H1 (cell line): ENCODE results near the gene GREB1. TPM values are rescaled to one million over a fixed set of nuclear protein-coding genes. Genes with fewer than 3 reads are reported as not detected.

ENCODE experiments used
- CTCF ChIA-PET: fragments of 300-600 bp; sonication (Branson Sonifier 250); formaldehyde crosslinking; loops from one replicate; lab custom pipeline; 2021; ENCODE audit not compliant: partially characterized antibody; lab: Charles Lee
- POLR2A ChIA-PET: fragments of 300-600 bp; sonication (Branson Sonifier 250); formaldehyde crosslinking; loops from one replicate; lab custom pipeline; 2021; ENCODE audit warnings: inconsistent platforms; ENCODE audit not compliant: partially characterized antibody; lab: Charles Lee
- DNase-seq, 2 experiments: peaks; one replicate each; pipeline versions ENCODE4 v3.0.0 to v3.0.0-alpha.2; 2010 to 2022; ENCODE audit warnings: low spot score in 2 of 2, low read depth in 1 of 2, mixed read lengths in 1 of 2
- FAIRE-seq: peaks from 2 replicates; lab custom pipeline; 2011; peaks lifted over from hg19 to GRCh38; lab: Jason Lieb, UNC
- H2AFZ ChIP-seq: 2 replicates; pipeline ENCODE4 v1.8.1; 2012; ENCODE audit warnings: low read length, inconsistent platforms
- H2AK5ac ChIP-seq: 2 replicates; pipeline ENCODE4 v1.6.1; 2013; ENCODE audit warnings: low read depth, low read length
- H2BK120ac ChIP-seq: replicated peaks from 2 replicates; pipeline ENCODE3; 2013; ENCODE audit warnings: low read depth, low read length, inconsistent platforms
- H2BK12ac ChIP-seq: 2 replicates; pipeline ENCODE4 v1.6.1; 2013; ENCODE audit warnings: low read depth, low read length
- H2BK15ac ChIP-seq: 2 replicates; pipeline ENCODE4 v1.6.1; 2013; ENCODE audit warnings: low read length
- H2BK20ac ChIP-seq: 2 replicates; pipeline ENCODE4 v1.6.1; 2013; ENCODE audit warnings: low read length
- H2BK5ac ChIP-seq: 2 replicates; pipeline ENCODE4 v1.6.1; 2013; ENCODE audit warnings: low read depth, low read length
- H3K14ac ChIP-seq: 2 replicates; pipeline ENCODE4 v1.6.1; 2013; ENCODE audit warnings: inconsistent platforms; ENCODE audit not compliant: insufficient read length
- H3K18ac ChIP-seq: 2 replicates; pipeline ENCODE4 v1.6.1; 2013; ENCODE audit warnings: low read length; ENCODE audit errors: extremely low read depth
- H3K23ac ChIP-seq: 2 replicates; pipeline ENCODE4 v1.6.1; 2013; ENCODE audit warnings: inconsistent platforms; ENCODE audit not compliant: insufficient read length
- H3K23me2 ChIP-seq: 2 replicates; pipeline ENCODE4 v1.6.1; 2013; ENCODE audit warnings: low read depth, low read length
- H3K27ac ChIP-seq: 2 replicates; pipeline ENCODE4 v1.6.1; 2011; ENCODE audit warnings: low read depth, low read length, inconsistent platforms
- H3K27me3 ChIP-seq, 4 experiments: replicated peaks in 1 of 4; 1 replicate in 1 of 4; 2 replicates in 3 of 4; pipeline versions ENCODE4 v1.6.1 to v1.8.1; 2011 to 2013; ENCODE audit warnings: low read length in 3 of 4, mild to moderate bottlenecking in 3 of 4, inconsistent platforms in 2 of 4, mixed read lengths in 2 of 4, moderate library complexity in 1 of 4; ENCODE audit not compliant: control insufficient read depth in 3 of 4, insufficient read depth in 3 of 4; ENCODE audit errors: extremely low read depth in 1 of 4
- H3K36me3 ChIP-seq, 4 experiments: 2 replicates each; pipeline versions ENCODE4 v1.6.1 to v1.8.1; 2011 to 2013; ENCODE audit warnings: mild to moderate bottlenecking in 4 of 4, low read length in 3 of 4, moderate library complexity in 2 of 4, control low read depth in 1 of 4, inconsistent platforms in 1 of 4; ENCODE audit not compliant: insufficient read depth in 4 of 4, control insufficient read depth in 2 of 4
- H3K4ac ChIP-seq: replicated peaks from 2 replicates; pipeline ENCODE3; 2013; ENCODE audit warnings: low read length, low read depth, mixed read lengths, inconsistent platforms; ENCODE audit not compliant: insufficient read length
- H3K4me1 ChIP-seq, 4 experiments: replicated peaks in 1 of 4; 1 replicate in 1 of 4; 2 replicates in 3 of 4; pipeline versions ENCODE4 v1.6.1 to v1.8.1; 2011 to 2013; ENCODE audit warnings: low read length in 3 of 4, inconsistent platforms in 2 of 4, mixed read lengths in 1 of 4; ENCODE audit not compliant: insufficient read depth in 4 of 4, control insufficient read depth in 3 of 4
- H3K4me2 ChIP-seq, 2 experiments: 2 replicates each; pipeline versions ENCODE4 v1.6.1 to v1.8.1; 2011 to 2013; ENCODE audit warnings: low read depth in 2 of 2, low read length in 2 of 2, control low read depth in 1 of 2, inconsistent platforms in 1 of 2, mild to moderate bottlenecking in 1 of 2; ENCODE audit not compliant: insufficient read depth in 1 of 2
- H3K4me3 ChIP-seq, 4 experiments: fragments of 200-600, 300-600 bp in 1 of 4; sonication (generic), shearing (Covaris generic), sonication (Bioruptor Twin) in 1 of 4; 2 replicates each; pipeline versions ENCODE4 v1.5.1 to v1.8.1; 2011 to 2016; ENCODE audit warnings: low read length in 4 of 4, low read depth in 3 of 4, control low read depth in 2 of 4, inconsistent platforms in 2 of 4, mild to moderate bottlenecking in 2 of 4, mixed read lengths in 1 of 4, moderate library complexity in 1 of 4; ENCODE audit not compliant: insufficient read depth in 2 of 4; ENCODE audit errors: extremely low read depth in 1 of 4
- H3K56ac ChIP-seq: replicated peaks from 2 replicates; pipeline ENCODE3; 2013; ENCODE audit warnings: low read depth, mild to moderate bottlenecking, mixed read lengths, low read length, inconsistent platforms; ENCODE audit not compliant: insufficient read length
- H3K79me1 ChIP-seq: 2 replicates; pipeline ENCODE4 v1.6.1; 2013; ENCODE audit warnings: low read depth, low read length, control low read depth
- H3K79me2 ChIP-seq, 2 experiments: 2 replicates each; pipeline versions ENCODE4 v1.6.1 to v1.8.1; 2012 to 2013; ENCODE audit warnings: low read length in 2 of 2, mild to moderate bottlenecking in 2 of 2, inconsistent platforms in 1 of 2; ENCODE audit not compliant: insufficient read depth in 2 of 2, control insufficient read depth in 1 of 2
- H3K9ac ChIP-seq, 4 experiments: replicated peaks in 1 of 4; 1 replicate in 1 of 4; 2 replicates in 3 of 4; pipeline versions ENCODE4 v1.6.1 to v1.8.1; 2011 to 2013; ENCODE audit warnings: low read depth in 3 of 4, low read length in 3 of 4, control low read depth in 2 of 4, mild to moderate bottlenecking in 2 of 4, moderate library complexity in 2 of 4, inconsistent platforms in 1 of 4; ENCODE audit errors: extremely low read depth in 1 of 4
- H3K9me3 ChIP-seq, 2 experiments: 2 replicates each; pipeline versions ENCODE4 v1.6.1 to v1.8.1; 2012 to 2013; ENCODE audit warnings: mild to moderate bottlenecking in 2 of 2, moderate library complexity in 2 of 2, control low read depth in 1 of 2, inconsistent platforms in 1 of 2, low read depth in 1 of 2, low read length in 1 of 2, mixed read lengths in 1 of 2; ENCODE audit not compliant: insufficient read depth in 2 of 2
- H4K20me1 ChIP-seq, 2 experiments: replicated peaks in 1 of 2; 2 replicates each; pipeline versions ENCODE3 to v1.8.1; 2011 to 2013; ENCODE audit warnings: inconsistent platforms in 2 of 2, low read length in 2 of 2, mild to moderate bottlenecking in 1 of 2; ENCODE audit not compliant: insufficient read depth in 2 of 2, control insufficient read depth in 1 of 2
- H4K5ac ChIP-seq: 2 replicates; pipeline ENCODE4 v1.6.1; 2013; ENCODE audit warnings: low read length, low read depth, mixed read lengths, inconsistent platforms; ENCODE audit not compliant: insufficient read length
- H4K8ac ChIP-seq: 2 replicates; pipeline ENCODE4 v1.8.0; 2013; ENCODE audit warnings: mild to moderate bottlenecking, moderate library complexity, low read length, inconsistent platforms; ENCODE audit not compliant: insufficient read depth; ENCODE audit errors: extremely low read depth
- H4K91ac ChIP-seq: replicated peaks from 2 replicates; pipeline ENCODE3; 2013; ENCODE audit warnings: low read length, mixed read lengths, inconsistent platforms; ENCODE audit not compliant: insufficient read length
- BRCA1 ChIP-seq: IDR thresholded peaks from 2 replicates; pipeline ENCODE4 v1.6.1; 2012; ENCODE audit warnings: low read depth, low read length, improper control_type of control experiment
- CHD1 ChIP-seq: IDR thresholded peaks from 2 replicates; pipeline ENCODE4 v1.6.1; 2012; ENCODE audit warnings: low read depth, low read length, improper control_type of control experiment
- CTBP2 ChIP-seq: IDR thresholded peaks from 2 replicates; pipeline ENCODE4 v1.7.0; 2011; ENCODE audit warnings: borderline replicate concordance, mild to moderate bottlenecking, moderate library complexity, mixed read lengths, low read length; ENCODE audit not compliant: insufficient read depth, insufficient read length
- E2F6 ChIP-seq: IDR thresholded peaks from 2 replicates; pipeline ENCODE4 v1.6.1; 2012; ENCODE audit warnings: inconsistent platforms
- GABPA ChIP-seq: IDR thresholded peaks from 2 replicates; pipeline ENCODE4 v1.6.1; 2011; ENCODE audit warnings: mild to moderate bottlenecking, low read length, moderate library complexity, borderline replicate concordance; ENCODE audit not compliant: insufficient read depth
- PHF8 ChIP-seq: fragments of 200-600 bp; sonication (generic); conservative IDR thresholded peaks from 2 replicates; pipeline ENCODE4 v1.7.1; 2012; ENCODE audit warnings: low read depth, mild to moderate bottlenecking, inconsistent platforms, low read length, moderate library complexity
- SP2 ChIP-seq: IDR thresholded peaks from 2 replicates; pipeline ENCODE4 v1.6.1; 2012; ENCODE audit warnings: mild to moderate bottlenecking, low read length, inconsistent platforms
- TAF1 ChIP-seq: IDR thresholded peaks from 2 replicates; pipeline ENCODE4 v1.6.1; 2011; ENCODE audit warnings: mild to moderate bottlenecking, low read depth, low read length
- YY1 ChIP-seq: IDR thresholded peaks from 2 replicates; pipeline ENCODE4 v1.6.1; 2011; ENCODE audit warnings: low read depth, mild to moderate bottlenecking, low read length
- WGBS, 2 experiments: shearing (Covaris generic) in 1 of 2; methylation state at CpG; one replicate each; pipeline versions ENCODE4 v1.1.6 to v1.1.7; 2013 to 2015; ENCODE audit warnings: low lambda C conversion rate in 2 of 2, mixed read lengths in 2 of 2, inconsistent platforms in 1 of 2, low coverage in 1 of 2, missing lambda C conversion rate in 1 of 2; ENCODE audit not compliant: insufficient replicate concordance in 2 of 2, insufficient coverage in 1 of 2, insufficient read length in 1 of 2; ENCODE audit errors: extremely low coverage in 1 of 2, missing lambda C conversion rate in 1 of 2; 5-methylcytosine and 5-hydroxymethylcytosine counted together
- polyA plus RNA-seq, 7 experiments: library from polyadenylated mRNA; depleted of rRNA in 3 of 7; stranded (reverse) in 5 of 7; unstranded in 2 of 7; fragments of >200 nt in 5 of 7; fragments of 200-250 nt in 2 of 7; gene quantifications; 1 replicate in 5 of 7; 2 replicates in 1 of 7; 4 replicates in 1 of 7; pipeline versions ENCODE4 v1.2.1 to v1.2.3, GENCODE V29; 2011 to 2013; ENCODE audit warnings: missing spikeins in 2 of 7, mixed read lengths in 2 of 7
- total RNA-seq: library from RNA; stranded (reverse); fragmentation: NEBNext Ultra II Directional; extraction: Animal tissue kit (Norgen Biotek cat#: 25700); gene quantifications from 2 replicates; pipeline ENCODE4 v1.2.1, GENCODE V29; 2021
- TF ChIP-seq, protein P1 (sequence below): IDR thresholded peaks from 2 replicates; pipeline ENCODE4 v1.6.1; 2012; ENCODE audit warnings: inconsistent platforms
- TF ChIP-seq, protein P2 (sequence below): IDR thresholded peaks from 2 replicates; pipeline ENCODE4 v1.6.1; 2012; ENCODE audit warnings: low read length, inconsistent platforms

GREB1 gene
- total and polyA plus RNA-seq, 2 of the 8 experiments (the other 6 are each of a cell fraction or from before 2014, with no cell fraction given), result 7.9 to 43.4 TPM

- no peak overlapping the region for H3K14ac ChIP-seq
- no peak overlapping the region for H4K8ac ChIP-seq
- H3K27ac ChIP-seq, result no peak overlapping the region
- H2BK120ac ChIP-seq, result no peak overlapping the region
- H3K23me2 ChIP-seq, result no peaks in the 10 kb centered on the region
- no peak overlapping the region for H3K4me3 ChIP-seq
- no peak overlapping the region for H2BK20ac ChIP-seq
- no peak overlapping the region for H4K5ac ChIP-seq
- no peak for FAIRE-seq
- H3K36me3 ChIP-seq, result no peaks in the 10 kb centered on the region; a peak in 1 of 8 replicates
- DNase-seq, result no peak
- H3K18ac ChIP-seq, result no peak overlapping the region
- no peak overlapping the region for H3K4ac ChIP-seq
- CTCF ChIA-PET, result interaction anchor here (0.6 to 19.6 kb wide), 43 partner anchors 9 to 453 kb away, joined by 3 to 558 read pairs (median 4); partner anchors contain the start of genes E2F6 and GREB1
- WGBS, 2 experiments, result 86% methylated on average over 18 of the region's 18 CpGs; no CpG with 5 or more reads in 1 of the 2 experiments
- H3K9me3 ChIP-seq, result no peaks in the 10 kb centered on the region
- peaks cover 2 to 4% (median 2%) of the 10 kb centered on the region in 4 experiments; a peak in 5 of 7 replicates for H3K4me1 ChIP-seq
- H2BK15ac ChIP-seq, result no peak overlapping the region
- H3K79me2 ChIP-seq, result no peaks in the 10 kb centered on the region
- H2AFZ ChIP-seq, result no peak overlapping the region
- no peaks in the 10 kb centered on the region for H4K20me1 ChIP-seq
- no peak overlapping the region for H2AK5ac ChIP-seq
- no peak overlapping the region for H4K91ac ChIP-seq
- no peak overlapping the region for H2BK12ac ChIP-seq
- no peak overlapping the region for H2BK5ac ChIP-seq
- H3K4me2 ChIP-seq, result no peak overlapping the region
- H3K27me3 ChIP-seq, result no peaks in the 10 kb centered on the region
- H3K9ac ChIP-seq, result no peak overlapping the region
- POLR2A ChIA-PET, result no interaction called here
- H3K79me1 ChIP-seq, result no peaks in the 10 kb centered on the region
- H3K56ac ChIP-seq, result no peak overlapping the region
- no peak overlapping the region for H3K23ac ChIP-seq
- TF ChIP-seq BRCA1 (no peak), CTBP2 (no peak), YY1 (no peak), E2F6 (no peak), PHF8 (no peak), SP2 (no peak), CHD1 (no peak), GABPA (no peak), TAF1 (no peak)
- TF ChIP-seq, protein P1, sequence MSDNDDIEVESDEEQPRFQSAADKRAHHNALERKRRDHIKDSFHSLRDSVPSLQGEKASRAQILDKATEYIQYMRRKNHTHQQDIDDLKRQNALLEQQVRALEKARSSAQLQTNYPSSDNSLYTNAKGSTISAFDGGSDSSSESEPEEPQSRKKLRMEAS, result no peak
- TF ChIP-seq, protein P2, sequence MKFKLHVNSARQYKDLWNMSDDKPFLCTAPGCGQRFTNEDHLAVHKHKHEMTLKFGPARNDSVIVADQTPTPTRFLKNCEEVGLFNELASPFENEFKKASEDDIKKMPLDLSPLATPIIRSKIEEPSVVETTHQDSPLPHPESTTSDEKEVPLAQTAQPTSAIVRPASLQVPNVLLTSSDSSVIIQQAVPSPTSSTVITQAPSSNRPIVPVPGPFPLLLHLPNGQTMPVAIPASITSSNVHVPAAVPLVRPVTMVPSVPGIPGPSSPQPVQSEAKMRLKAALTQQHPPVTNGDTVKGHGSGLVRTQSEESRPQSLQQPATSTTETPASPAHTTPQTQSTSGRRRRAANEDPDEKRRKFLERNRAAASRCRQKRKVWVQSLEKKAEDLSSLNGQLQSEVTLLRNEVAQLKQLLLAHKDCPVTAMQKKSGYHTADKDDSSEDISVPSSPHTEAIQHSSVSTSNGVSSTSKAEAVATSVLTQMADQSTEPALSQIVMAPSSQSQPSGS, result no peak
Observed at GRCh38 chr2:11584525-11585056, 50.7 kb downstream of the GREB1 start.
